PC-9 (cell line): ENCODE results near the gene DACH2. TPM values are rescaled to one million over a fixed set of nuclear protein-coding genes. Genes with fewer than 3 reads are reported as not detected.

Experiments used
- BruUV-seq: library from RNA; stranded (reverse); fragments of 400-500 nt; replicated peaks from 2 replicates; lab custom pipeline; 2021; lab: Mats Ljungman, UMichigan
- CTCF ChIA-PET: fragments of 300-600 bp; sonication (Branson Sonifier 250); formaldehyde crosslinking; loops from one replicate; lab custom pipeline; 2022; ENCODE audit warnings: antibody characterized with exemption; lab: Charles Lee
- POLR2A ChIA-PET: fragments of 300-600 bp; sonication (Branson Sonifier 250); formaldehyde crosslinking; loops from one replicate; lab custom pipeline; 2022; ENCODE audit warnings: antibody characterized with exemption; ENCODE audit not compliant: unreplicated experiment; lab: Charles Lee
- DNase-seq, 2 experiments: peaks; one replicate each; pipeline versions ENCODE4 v3.0.0 to v3.0.0-alpha.2; 2015 to 2022; ENCODE audit warnings: mixed read lengths in 1 of 2
- H2AFZ ChIP-seq: fragments of 200-600 bp; sonication (generic); 2 replicates; pipeline ENCODE4 v1.8.1; 2017; ENCODE audit warnings: antibody characterized with exemption
- H3F3A ChIP-seq: fragments of 200-600 bp; sonication (generic); 2 replicates; pipeline ENCODE4 v1.8.1; 2017; ENCODE audit warnings: antibody characterized with exemption, mild to moderate bottlenecking, low read depth; ENCODE audit not compliant: insufficient read depth
- H3K27ac ChIP-seq: fragments of 200-600 bp; sonication (generic); 2 replicates; pipeline ENCODE4 v1.6.1; 2016; ENCODE audit warnings: mixed run types
- H3K27me3 ChIP-seq: fragments of 200-600 bp; sonication (generic); 2 replicates; pipeline ENCODE4 v1.6.1; 2016; ENCODE audit warnings: low read depth, mixed run types; ENCODE audit not compliant: insufficient read depth
- H3K36me3 ChIP-seq: fragments of 200-600 bp; sonication (generic); 2 replicates; pipeline ENCODE4 v1.6.1; 2016; ENCODE audit warnings: low read depth, mixed run types
- H3K4me1 ChIP-seq: fragments of 200-600 bp; sonication (generic); replicated peaks from 2 replicates; pipeline ENCODE4 v1.6.1; 2016; ENCODE audit warnings: mixed run types; ENCODE audit not compliant: insufficient read depth
- H3K4me2 ChIP-seq: fragments of 200-600 bp; sonication (generic); 2 replicates; pipeline ENCODE4 v1.6.1; 2017; ENCODE audit warnings: mixed run types
- H3K4me3 ChIP-seq: fragments of 200-600 bp; sonication (generic); 2 replicates; pipeline ENCODE4 v1.6.1; 2016; ENCODE audit warnings: mixed run types
- H3K79me2 ChIP-seq: fragments of 200-600 bp; sonication (generic); 2 replicates; pipeline ENCODE4 v1.6.1; 2017; ENCODE audit warnings: low read depth, mixed run types
- H3K9me2 ChIP-seq: fragments of 200-600 bp; sonication (generic); 2 replicates; pipeline ENCODE4 v1.8.1; 2017; ENCODE audit warnings: mild to moderate bottlenecking; ENCODE audit not compliant: insufficient read depth
- H3K9me3 ChIP-seq: fragments of 200-600 bp; sonication (generic); 2 replicates; pipeline ENCODE4 v1.8.1; 2016; ENCODE audit warnings: low read depth; ENCODE audit not compliant: insufficient read depth
- H4K20me1 ChIP-seq: fragments of 200-600 bp; sonication (generic); 2 replicates; pipeline ENCODE4 v1.8.1; 2017; ENCODE audit not compliant: insufficient read depth
- CTCF ChIP-seq: fragments of 200-600 bp; sonication (generic); conservative IDR thresholded peaks from 2 replicates; pipeline ENCODE4 v1.6.1; 2017; ENCODE audit warnings: mixed run types, antibody characterized with exemption, mild to moderate bottlenecking, moderate library complexity
- EZH2 ChIP-seq: fragments of 200-600 bp; sonication (generic); IDR thresholded peaks from 2 replicates; pipeline ENCODE4 v1.8.0; 2017; ENCODE audit warnings: antibody characterized with exemption, low read depth
- intact Hi-C: fragments of 100-400 bp; cut with micrococcal nuclease; formaldehyde crosslinking; loops from one replicate; pipeline ENCODE4 v1.10.0; 2022; ENCODE audit not compliant: unreplicated experiment
- total RNA-seq: library from RNA; stranded (reverse); gene quantifications from 2 replicates; pipeline ENCODE4 v1.2.3, GENCODE V29; 2021

Gene DACH2
- total RNA-seq, 1 experiment from 2014 or later: not detected

GRCh38 chrX:86137071-86137470 lies 11.2 kb upstream of the DACH2 start:
- DNase-seq: no peak
- intact Hi-C loops: loop anchor here (10.0 kb wide), 1 partner anchor 808 kb away; no protein-coding TSS in a partner anchor
- Histone ChIP-seq H3F3A (no peaks in the 10 kb centered on the region), H3K36me3 (no peaks in the 10 kb centered on the region), H4K20me1 (no peaks in the 10 kb centered on the region), H3K4me2 (no peak overlapping the region), H3K4me1 (no peaks in the 10 kb centered on the region), H3K79me2 (no peaks in the 10 kb centered on the region), H2AFZ (no peak overlapping the region), H3K4me3 (no peak overlapping the region), H3K27ac (no peak overlapping the region), H3K9me3 (no peaks in the 10 kb centered on the region), H3K9me2 (no peaks in the 10 kb centered on the region), H3K27me3 (no peaks in the 10 kb centered on the region)
- POLR2A ChIA-PET: no interaction called here
- TF ChIP-seq EZH2 (no peak), CTCF (no peak)
- CTCF ChIA-PET: no interaction called here
- no TSS peak for BruUV-seq

GRCh38 chrX:86141786-86142185 lies 6.5 kb upstream of the DACH2 start:
- H3K4me1 ChIP-seq: no peaks in the 10 kb centered on the region
- no peak for DNase-seq
- no peak overlapping the region for H3K4me3 ChIP-seq
- no peaks in the 10 kb centered on the region for H3K36me3 ChIP-seq
- no peaks in the 10 kb centered on the region for H3K9me3 ChIP-seq
- H2AFZ ChIP-seq: no peak overlapping the region
- ChIA-PET CTCF (no interaction called here), POLR2A (no interaction called here)
- H3F3A ChIP-seq: no peaks in the 10 kb centered on the region
- no peaks in the 10 kb centered on the region for H4K20me1 ChIP-seq
- H3K4me2 ChIP-seq: no peak overlapping the region
- no peaks in the 10 kb centered on the region for H3K9me2 ChIP-seq
- intact Hi-C loops: no loop called here
- H3K79me2 ChIP-seq: no peaks in the 10 kb centered on the region
- no TSS peak for BruUV-seq
- no peak overlapping the region for H3K27ac ChIP-seq
- H3K27me3 ChIP-seq: peaks cover 8% of the 10 kb centered on the region; the same call in 1 of the 2 replicates
- TF ChIP-seq EZH2 (no peak), CTCF (no peak)

- no peaks in the 10 kb centered on the region for H4K20me1 ChIP-seq
- no peaks in the 10 kb centered on the region for H3K9me2 ChIP-seq
- no peaks in the 10 kb centered on the region for H3K9me3 ChIP-seq
- CTCF ChIA-PET: no interaction called here
- no peak for DNase-seq
- POLR2A ChIA-PET: no interaction called here
- no peaks in the 10 kb centered on the region for H3K79me2 ChIP-seq
- BruUV-seq: no TSS peak
- no peaks in the 10 kb centered on the region for H3K4me1 ChIP-seq
- intact Hi-C loops: no loop called here
- no peak overlapping the region for H3K4me2 ChIP-seq
- H3K36me3 ChIP-seq: no peaks in the 10 kb centered on the region
- H3K27me3 ChIP-seq: peaks cover 8% of the 10 kb centered on the region; the same call in 1 of the 2 replicates
- no peaks in the 10 kb centered on the region for H3F3A ChIP-seq
- TF ChIP-seq CTCF (no peak), EZH2 (no peak)
- no peak overlapping the region for H3K27ac ChIP-seq
- no peak overlapping the region for H3K4me3 ChIP-seq
- H2AFZ ChIP-seq: no peak overlapping the region
Observed at GRCh38 chrX:86146102-86146501, 2.1 kb upstream of the DACH2 start.
